Neural progenitor cell (in vitro differentiated cells): ENCODE measurements around the gene AP1AR. TPM values are rescaled to one million over a fixed set of nuclear protein-coding genes. Genes with fewer than 3 reads are reported as not detected.

Source experiments
- DNase-seq: peaks from one replicate; pipeline ENCODE4 v3.0.0-alpha.2; 2016; ENCODE audit warnings: low spot score
- H2AFZ ChIP-seq: fragments of 200-600 bp; sonication (generic); replicated peaks from 2 replicates; pipeline ENCODE4 v1.6.1; 2016; ENCODE audit warnings: antibody characterized with exemption
- H3F3A ChIP-seq: fragments of 200-600 bp; sonication (generic); 2 replicates; pipeline ENCODE4 v1.6.1; 2016; ENCODE audit warnings: antibody characterized with exemption, low read depth
- H3K27ac ChIP-seq: fragments of 200-600 bp; sonication (generic); 2 replicates; pipeline ENCODE4 v1.5.1; 2016; ENCODE audit warnings: mild to moderate bottlenecking
- H3K27me3 ChIP-seq: fragments of 200-600 bp; sonication (generic); 2 replicates; pipeline ENCODE4 v1.6.1; 2016; ENCODE audit warnings: mild to moderate bottlenecking, moderate library complexity
- H3K36me3 ChIP-seq: fragments of 200-600 bp; sonication (generic); 2 replicates; pipeline ENCODE4 v1.5.1; 2016
- H3K4me1 ChIP-seq: fragments of 200-600 bp; sonication (generic); 2 replicates; pipeline ENCODE4 v1.6.1; 2016; ENCODE audit warnings: mixed run types
- H3K4me2 ChIP-seq: fragments of 200-600 bp; sonication (generic); 2 replicates; pipeline ENCODE4 v1.6.1; 2016
- H3K4me3 ChIP-seq: fragments of 200-600 bp; sonication (generic); 2 replicates; pipeline ENCODE4 v1.5.1; 2016
- H3K79me2 ChIP-seq: fragments of 200-600 bp; sonication (generic); 2 replicates; pipeline ENCODE4 v1.6.1; 2016; ENCODE audit warnings: low read depth
- H3K9ac ChIP-seq: fragments of 200-600 bp; sonication (generic); 2 replicates; pipeline ENCODE4 v1.6.1; 2016
- H3K9me3 ChIP-seq: fragments of 200-600 bp; sonication (generic); 2 replicates; pipeline ENCODE4 v1.5.1; 2016; ENCODE audit warnings: low read depth
- H4K20me1 ChIP-seq: fragments of 200-600 bp; sonication (generic); 2 replicates; pipeline ENCODE4 v1.6.1; 2016; ENCODE audit warnings: low read depth
- H3K27ac Mint-ChIP-seq: 3 replicates; pipeline ENCODE4 v1.8.0; 2021; ENCODE audit warnings: mixed read lengths
- H3K27me3 Mint-ChIP-seq: 2 replicates; pipeline ENCODE4 v1.8.0; 2022; ENCODE audit warnings: low read depth, mild to moderate bottlenecking, inconsistent platforms, moderate library complexity, mixed read lengths; ENCODE audit not compliant: insufficient read depth
- H3K36me3 Mint-ChIP-seq: 3 replicates; pipeline ENCODE4 v1.8.0; 2021; ENCODE audit warnings: mixed read lengths
- H3K4me1 Mint-ChIP-seq: 3 replicates; pipeline ENCODE4 v1.8.0; 2021; ENCODE audit warnings: mixed read lengths
- H3K4me3 Mint-ChIP-seq: 3 replicates; pipeline ENCODE4 v1.8.0; 2021; ENCODE audit warnings: mild to moderate bottlenecking, moderate library complexity, mixed read lengths
- H3K9me3 Mint-ChIP-seq: 3 replicates; pipeline ENCODE4 v1.8.0; 2020; ENCODE audit warnings: mixed read lengths
- EZH2 ChIP-seq: fragments of 200-600 bp; sonication (generic); IDR thresholded peaks from 2 replicates; pipeline ENCODE4 v1.6.1; 2017; ENCODE audit warnings: antibody characterized with exemption, mild to moderate bottlenecking, moderate library complexity
- EZH2phosphoT487 ChIP-seq: fragments of 200-600 bp; sonication (generic); IDR thresholded peaks from 2 replicates; pipeline ENCODE4 v1.6.1; 2017; ENCODE audit warnings: antibody characterized with exemption
- total RNA-seq: library from RNA; depleted of rRNA; stranded (reverse); fragments of >200 nt; gene quantifications from 2 replicates; pipeline ENCODE4 v1.2.3, GENCODE V29; 2015; ENCODE audit warnings: low replicate concordance
- TF ChIP-seq, protein P1 (sequence below): fragments of 200-600 bp; sonication (generic); IDR thresholded peaks from 2 replicates; pipeline ENCODE4 v1.5.1; 2017; ENCODE audit warnings: antibody characterized with exemption, mild to moderate bottlenecking

Gene AP1AR, protein sequence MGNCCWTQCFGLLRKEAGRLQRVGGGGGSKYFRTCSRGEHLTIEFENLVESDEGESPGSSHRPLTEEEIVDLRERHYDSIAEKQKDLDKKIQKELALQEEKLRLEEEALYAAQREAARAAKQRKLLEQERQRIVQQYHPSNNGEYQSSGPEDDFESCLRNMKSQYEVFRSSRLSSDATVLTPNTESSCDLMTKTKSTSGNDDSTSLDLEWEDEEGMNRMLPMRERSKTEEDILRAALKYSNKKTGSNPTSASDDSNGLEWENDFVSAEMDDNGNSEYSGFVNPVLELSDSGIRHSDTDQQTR
- total RNA-seq: 28.5 and 41.9 TPM in 2 replicates

DNA sequence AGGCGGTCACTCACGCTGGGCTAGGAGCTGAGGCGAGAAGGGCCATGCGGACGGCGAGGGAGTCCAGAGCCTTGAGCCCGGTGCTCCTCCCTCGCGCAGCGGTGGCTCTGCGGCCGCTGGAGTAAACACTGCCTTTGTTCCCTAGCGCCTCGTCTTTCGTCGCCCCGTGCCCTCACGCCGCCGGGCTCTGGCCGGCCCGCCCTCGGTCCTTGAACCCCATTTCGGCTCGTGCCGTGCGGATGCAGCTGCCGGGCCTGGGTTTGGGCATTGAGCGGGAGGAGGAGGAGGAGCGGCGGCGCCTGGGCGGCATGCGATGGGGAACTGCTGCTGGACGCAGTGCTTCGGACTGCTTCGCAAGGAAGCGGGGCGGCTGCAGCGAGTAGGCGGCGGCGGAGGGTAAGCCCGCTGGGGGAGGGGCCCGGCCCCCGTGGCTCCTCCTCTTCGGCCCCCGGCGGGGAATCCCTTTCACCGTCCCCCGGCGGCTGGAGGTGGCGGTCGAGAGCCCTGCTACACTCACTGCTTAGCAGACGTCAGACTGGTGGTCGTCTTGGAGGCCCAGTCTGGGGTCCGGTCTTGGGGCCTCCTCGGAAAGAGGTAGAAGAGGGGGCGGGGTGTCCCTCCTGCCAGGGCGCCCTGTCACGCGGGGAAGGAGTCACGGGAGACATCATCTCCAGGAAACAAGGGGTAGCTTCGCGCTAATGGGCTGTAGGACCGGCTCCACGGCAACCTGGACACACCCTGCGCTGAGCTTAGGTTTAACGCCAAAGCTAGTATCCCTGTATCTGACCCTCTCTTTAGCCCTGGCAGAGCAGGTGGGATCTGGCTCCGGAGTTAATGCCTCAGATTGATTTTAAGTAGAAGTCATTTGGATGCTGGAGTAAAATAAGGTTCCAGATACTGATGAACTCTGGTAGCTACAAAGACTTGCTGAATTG, at the start of gene AP1AR:
AP1AR (plus strand) TSS at position 9 of the 935 bp plus-strand sequence; CDS start at position 314, 305 bp downstream.
- Mint-ChIP-seq H3K27me3 (peaks cover 5% of the 10 kb centered on the region), H3K36me3 (peaks cover 4% of the 10 kb centered on the region), H3K4me1 (peaks cover 27% of the 10 kb centered on the region), H3K9me3 (no peaks in the 10 kb centered on the region), H3K27ac (peak within 1 kb of the TSS; percentile 99), H3K4me3 (peak within 1 kb of the TSS; percentile 96)
- DNase-seq: peak; percentile 96
- peaks cover 32% of the 10 kb centered on the region for H4K20me1 ChIP-seq
- H3K79me2 ChIP-seq: peaks cover 61% of the 10 kb centered on the region
- H3K4me2 ChIP-seq: peak within 1 kb of the TSS; percentile 82
- H3K27ac ChIP-seq: peak within 1 kb of the TSS; percentile 97
- H3K27me3 ChIP-seq: no peaks in the 10 kb centered on the region
- H3F3A ChIP-seq: peaks cover 23% of the 10 kb centered on the region
- H3K4me1 ChIP-seq: peaks cover 18% of the 10 kb centered on the region
- TF ChIP-seq, protein P1, sequence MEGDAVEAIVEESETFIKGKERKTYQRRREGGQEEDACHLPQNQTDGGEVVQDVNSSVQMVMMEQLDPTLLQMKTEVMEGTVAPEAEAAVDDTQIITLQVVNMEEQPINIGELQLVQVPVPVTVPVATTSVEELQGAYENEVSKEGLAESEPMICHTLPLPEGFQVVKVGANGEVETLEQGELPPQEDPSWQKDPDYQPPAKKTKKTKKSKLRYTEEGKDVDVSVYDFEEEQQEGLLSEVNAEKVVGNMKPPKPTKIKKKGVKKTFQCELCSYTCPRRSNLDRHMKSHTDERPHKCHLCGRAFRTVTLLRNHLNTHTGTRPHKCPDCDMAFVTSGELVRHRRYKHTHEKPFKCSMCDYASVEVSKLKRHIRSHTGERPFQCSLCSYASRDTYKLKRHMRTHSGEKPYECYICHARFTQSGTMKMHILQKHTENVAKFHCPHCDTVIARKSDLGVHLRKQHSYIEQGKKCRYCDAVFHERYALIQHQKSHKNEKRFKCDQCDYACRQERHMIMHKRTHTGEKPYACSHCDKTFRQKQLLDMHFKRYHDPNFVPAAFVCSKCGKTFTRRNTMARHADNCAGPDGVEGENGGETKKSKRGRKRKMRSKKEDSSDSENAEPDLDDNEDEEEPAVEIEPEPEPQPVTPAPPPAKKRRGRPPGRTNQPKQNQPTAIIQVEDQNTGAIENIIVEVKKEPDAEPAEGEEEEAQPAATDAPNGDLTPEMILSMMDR: peak; percentile 52
- TF ChIP-seq EZH2 (no peak), EZH2phosphoT487 (no peak)
- no peaks in the 10 kb centered on the region for H3K36me3 ChIP-seq
- peak within 1 kb of the TSS; percentile 99 for H2AFZ ChIP-seq
- peak within 1 kb of the TSS; percentile 76 for H3K9ac ChIP-seq
- H3K4me3 ChIP-seq: peak within 1 kb of the TSS; percentile 74
- no peaks in the 10 kb centered on the region for H3K9me3 ChIP-seq

DNA sequence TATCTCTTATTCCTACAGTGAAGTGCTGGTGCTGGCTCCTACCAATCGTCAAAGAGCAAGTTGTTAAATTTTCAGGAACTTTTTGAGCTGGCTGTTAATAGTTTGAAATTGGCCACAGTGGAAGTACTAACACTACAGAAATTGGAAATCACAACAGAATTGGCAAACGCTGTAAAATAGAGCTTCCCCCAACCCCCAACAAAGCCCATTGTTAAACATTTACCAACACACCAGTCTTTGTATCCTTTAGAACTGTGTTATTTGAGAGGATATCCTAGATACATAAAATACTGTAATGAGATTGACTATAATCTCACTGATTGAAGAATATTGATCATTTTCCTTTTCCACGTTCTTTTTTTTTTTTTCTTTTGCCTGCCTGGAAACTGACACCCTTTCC, 49.0 kb upstream of the AP1AR start:
- H3K4me1 Mint-ChIP-seq: no peaks in the 10 kb centered on the region
- H3K27ac Mint-ChIP-seq: no peak overlapping the region
- no peaks in the 10 kb centered on the region for H3K36me3 ChIP-seq
- peaks cover 6% of the 10 kb centered on the region for H3F3A ChIP-seq
- H3K4me3 ChIP-seq: no peak overlapping the region
- no peaks in the 10 kb centered on the region for H3K9me3 ChIP-seq
- no peaks in the 10 kb centered on the region for H3K27me3 Mint-ChIP-seq
- H3K27ac ChIP-seq: no peak overlapping the region
- no peaks in the 10 kb centered on the region for H4K20me1 ChIP-seq
- no peaks in the 10 kb centered on the region for H3K9me3 Mint-ChIP-seq
- no peak overlapping the region for H3K4me2 ChIP-seq
- H3K4me1 ChIP-seq: peaks cover 7% of the 10 kb centered on the region
- H2AFZ ChIP-seq: peak overlapping the region; percentile 78
- no peaks in the 10 kb centered on the region for H3K79me2 ChIP-seq
- H3K4me3 Mint-ChIP-seq: no peak overlapping the region
- no peak for DNase-seq
- H3K27me3 ChIP-seq: no peaks in the 10 kb centered on the region
- no peaks in the 10 kb centered on the region for H3K36me3 Mint-ChIP-seq
- no peak overlapping the region for H3K9ac ChIP-seq
- TF ChIP-seq EZH2phosphoT487: no peak
- TF ChIP-seq, protein P1: no peak
- TF ChIP-seq EZH2: no peak

DNA sequence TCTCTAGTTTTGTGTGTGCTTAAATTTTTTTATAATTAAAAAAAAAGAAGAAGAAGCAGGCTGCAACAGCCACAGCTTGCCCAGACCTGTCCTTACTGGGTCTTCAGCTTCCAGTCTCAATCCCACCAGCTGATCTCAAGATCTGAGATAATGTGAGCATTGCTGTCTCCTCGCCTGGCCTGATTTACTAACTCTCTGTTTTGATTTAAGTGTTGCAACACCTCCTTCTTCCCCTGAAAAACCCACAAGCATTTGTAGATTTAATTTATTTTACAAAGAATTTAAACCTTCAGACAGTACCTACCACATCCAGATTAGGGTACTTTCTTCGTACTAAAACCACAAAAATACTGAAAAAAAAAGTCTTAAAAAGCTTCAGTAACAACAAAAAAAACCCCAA, 48.3 kb upstream of the AP1AR start:
- Mint-ChIP-seq H3K27me3 (no peaks in the 10 kb centered on the region), H3K36me3 (no peaks in the 10 kb centered on the region), H3K27ac (no peak overlapping the region), H3K4me1 (no peaks in the 10 kb centered on the region), H3K4me3 (no peak overlapping the region), H3K9me3 (no peaks in the 10 kb centered on the region)
- Histone ChIP-seq H3K9me3 (no peaks in the 10 kb centered on the region), H3K9ac (no peak overlapping the region), H3K79me2 (no peaks in the 10 kb centered on the region), H3K27ac (no peak overlapping the region), H2AFZ (peak overlapping the region; percentile 78), H3K36me3 (no peaks in the 10 kb centered on the region), H3K4me2 (no peak overlapping the region), H3F3A (peaks cover 6% of the 10 kb centered on the region), H3K4me1 (peaks cover 7% of the 10 kb centered on the region), H3K4me3 (no peak overlapping the region), H3K27me3 (no peaks in the 10 kb centered on the region), H4K20me1 (no peaks in the 10 kb centered on the region)
- no peak for TF ChIP-seq EZH2
- TF ChIP-seq EZH2phosphoT487: no peak
- TF ChIP-seq, protein P1: no peak
- no peak for DNase-seq
